Stimulated activated CD4-positive, alpha-beta T cell treated with anti-CD3 and anti-CD28 coated beads, Interleukin-12 subunit alpha, Interleukin-12 subunit beta, amount 100 ng/mL, for 24 hours (primary cell): Measurements from ENCODE around the gene RBP4.
"Not testable (repeated sequence)": the region's sequence is repeated elsewhere in the genome, so short reads cannot be mapped to it uniquely, and the experiment has no call there.

ENCODE experiments used
- DNase-seq, 2 experiments: peaks; one replicate each; pipeline ENCODE4 v3.0.0-alpha.2; 2020; ENCODE audit warnings: low read depth in 2 of 2

RBP4 gene

GRCh38 chr10:93566435-93567276, 34.4 kb downstream of the RBP4 start, which contains the start of gene FFAR4:
FFAR4 (plus strand) TSS chr10:93566665; CDS start chr10:93566721, 56 bp downstream.
- DNase-seq: no peak

DNA sequence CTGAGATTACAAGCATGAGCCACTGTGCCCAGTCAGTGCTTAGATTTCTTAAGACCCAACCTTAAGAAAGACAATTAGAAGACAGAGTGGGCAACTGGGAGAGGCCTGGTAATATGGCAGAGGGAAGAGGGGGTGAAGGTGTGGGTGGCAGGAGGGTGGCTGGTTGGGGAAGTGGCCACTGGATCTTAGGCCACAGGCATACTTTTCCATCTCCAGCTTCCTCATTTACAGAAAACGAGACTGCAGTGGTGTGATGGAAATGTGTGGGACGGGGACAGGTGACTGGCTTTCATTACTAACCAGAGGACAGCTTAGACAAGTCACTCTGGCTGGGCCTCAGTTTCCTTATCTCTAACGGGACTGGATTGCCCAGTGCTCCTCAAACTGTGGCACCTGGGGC, 35.6 kb downstream of the RBP4 start:
- DNase-seq: no peak

DNA sequence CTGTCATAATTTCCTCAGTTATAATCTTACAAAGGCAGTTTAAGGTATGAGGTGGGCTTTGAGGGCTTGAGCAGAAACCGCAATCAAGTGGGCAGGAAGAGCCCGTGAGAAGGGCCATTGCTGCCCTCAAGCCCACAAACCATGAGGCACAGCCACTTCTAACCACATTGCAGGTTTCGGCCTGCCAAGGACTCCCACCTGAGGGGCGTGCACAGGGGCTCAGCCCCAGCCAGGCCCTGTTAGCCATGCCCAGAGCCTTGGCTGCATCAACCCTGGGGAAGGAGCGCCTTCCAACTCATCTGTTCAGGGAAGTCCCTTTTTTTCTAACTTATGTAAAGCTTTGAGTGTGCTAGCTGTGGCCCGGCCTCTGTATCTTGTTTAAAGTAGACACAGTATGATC, 40.5 kb downstream of the RBP4 start:
- DNase-seq: no peak

GRCh38 chr10:93559490-93559889, 41.5 kb downstream of the RBP4 start:
- DNase-seq: no peak

GRCh38 chr10:93554760-93555432, 46.1 kb downstream of the RBP4 start:
- peak in 1 of 2 experiments; percentile 52 for DNase-seq

GRCh38 chr10:93554316-93554663, 46.7 kb downstream of the RBP4 start:
- DNase-seq: no peak

DNA sequence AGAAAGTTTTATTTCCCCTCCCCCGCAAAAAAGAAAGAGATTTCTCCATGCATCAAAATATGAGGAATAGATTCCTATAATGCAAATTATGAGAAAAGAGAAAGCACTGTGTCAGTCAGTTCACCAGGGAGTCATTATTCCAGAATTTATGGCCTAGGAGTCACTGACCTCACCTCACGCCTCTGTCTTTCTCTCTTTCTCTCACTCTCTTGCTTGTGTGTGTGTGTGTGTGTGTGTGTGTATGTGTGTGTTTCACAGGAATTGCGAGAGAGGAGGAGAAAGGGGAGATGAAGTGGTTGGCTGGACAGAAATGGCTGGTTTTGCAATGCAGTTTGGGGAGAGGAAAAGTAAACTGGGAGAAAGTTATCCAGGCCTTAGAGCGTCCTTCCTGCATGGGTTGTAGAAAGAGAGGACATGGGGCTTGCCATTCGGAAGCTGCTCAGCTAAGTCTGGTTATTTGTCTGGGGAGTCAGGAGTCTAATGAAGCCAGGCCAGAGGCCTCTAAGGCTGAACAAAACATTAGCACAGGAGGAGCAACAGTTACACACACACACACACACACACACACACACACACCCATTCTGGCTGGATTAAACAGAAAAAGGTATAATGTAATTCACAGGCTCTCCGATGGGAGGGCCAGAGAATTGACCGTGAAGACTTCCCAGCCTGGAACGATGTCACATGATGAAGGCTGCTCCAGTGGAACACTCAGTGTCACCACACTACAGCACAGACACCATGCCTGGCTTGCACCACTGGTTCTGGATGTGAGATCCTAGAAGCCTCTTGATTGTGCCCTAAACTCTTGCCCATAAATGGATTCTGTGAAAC, 47.3 kb downstream of the RBP4 start:
- DNase-seq: no peak

DNA sequence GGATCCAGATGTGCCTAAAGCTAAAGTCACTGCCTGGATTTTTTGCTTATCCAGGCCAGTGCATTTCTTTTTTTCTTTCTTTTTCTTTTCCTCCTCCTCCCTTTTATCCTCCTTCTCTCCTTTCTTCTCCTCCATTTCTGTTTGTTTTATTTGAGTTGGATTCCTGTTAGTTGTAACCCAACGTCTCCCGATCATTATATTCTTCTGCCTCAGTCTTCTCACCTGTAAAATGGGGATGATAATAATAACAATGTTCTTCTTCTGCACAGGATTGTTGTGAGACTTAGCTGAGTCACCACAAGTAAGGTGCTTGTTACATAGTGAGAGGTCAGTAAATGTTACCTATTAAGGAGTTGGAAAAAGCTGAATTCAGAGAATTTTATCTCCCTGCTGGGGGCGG, 48.3 kb downstream of the RBP4 start:
- DNase-seq: no peak

DNA sequence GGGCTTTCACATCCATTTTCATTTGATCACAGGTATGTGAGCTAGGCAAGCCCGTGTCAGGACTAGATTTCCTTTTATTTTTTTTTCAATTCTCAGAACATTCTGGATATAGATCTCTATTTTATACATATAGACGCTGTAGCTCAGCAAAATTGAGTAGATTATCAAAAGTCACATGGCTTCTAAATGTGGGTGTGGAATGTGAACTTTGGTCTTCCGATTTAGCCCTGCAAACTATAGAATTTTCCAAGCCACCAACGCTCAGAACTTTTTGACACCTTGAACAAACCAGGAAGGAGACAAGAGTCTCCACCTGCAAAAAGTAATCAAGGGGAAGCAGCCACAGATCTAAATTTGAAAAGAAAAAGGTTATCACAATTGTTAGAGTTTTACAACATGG, 50.4 kb downstream of the RBP4 start:
- no peak for DNase-seq

GRCh38 chr10:93548376-93549071, 52.5 kb downstream of the RBP4 start:
- no peak for DNase-seq

- no peak for DNase-seq
Measured at GRCh38 chr10:93547522-93547921, 53.5 kb downstream of the RBP4 start.

GRCh38 chr10:93546995-93547394, 54.0 kb downstream of the RBP4 start:
- not testable (repeated sequence) for DNase-seq

DNA sequence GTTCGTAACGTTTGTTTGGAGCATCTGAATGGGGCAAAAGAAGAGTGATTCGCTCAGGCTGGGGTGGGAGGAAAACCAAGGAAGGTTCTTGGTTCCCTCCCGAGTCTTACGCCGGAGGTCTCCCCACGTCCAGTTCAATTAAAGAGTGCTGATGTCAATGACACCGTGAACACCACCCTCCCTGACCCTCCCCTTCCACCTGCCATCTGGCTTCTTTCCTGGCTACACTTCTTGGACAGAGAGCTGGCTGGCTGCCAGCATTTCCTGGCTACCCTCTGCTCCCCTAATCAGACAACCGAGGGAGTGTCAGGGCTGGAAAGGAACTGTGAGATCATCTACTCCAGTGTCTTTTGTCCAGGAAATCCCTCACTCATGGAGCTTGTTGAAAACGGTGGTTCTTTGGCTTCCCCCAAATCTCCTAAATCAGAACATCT, 58.7 kb downstream of the RBP4 start:
- no peak for DNase-seq
